ENCODE measurements around the gene RPS19BP1.
"Not testable (repeated sequence)": the region's sequence is repeated elsewhere in the genome, so short reads cannot be mapped to it uniquely, and the experiment has no call there.

RPS19BP1 gene

GRCh38 chr22:39527481-39527961 is 5.0 kb downstream of the RPS19BP1 start:
- DNase-seq: no peak

GRCh38 chr22:39526736-39527171 is 5.8 kb downstream of the RPS19BP1 start:
- DNase-seq: no peak

GRCh38 chr22:39525658-39525975 is 6.9 kb downstream of the RPS19BP1 start:
- no peak for DNase-seq

GRCh38 chr22:39524753-39525657 is 7.5 kb downstream of the RPS19BP1 start:
- DNase-seq: no peak

- DNase-seq: no peak
Observed at GRCh38 chr22:39524089-39524752, 8.3 kb downstream of the RPS19BP1 start.

- no peak for DNase-seq
Observed at GRCh38 chr22:39522567-39523300, 9.8 kb downstream of the RPS19BP1 start.

- not testable (repeated sequence) for DNase-seq
Observed at GRCh38 chr22:39522091-39522490, 10.5 kb downstream of the RPS19BP1 start.

GRCh38 chr22:39521106-39521885 is 11.3 kb downstream of the RPS19BP1 start:
- not testable (repeated sequence) for DNase-seq

- DNase-seq: peak; percentile 88 to 97
Observed at GRCh38 chr22:39520226-39521105, 12.1 kb downstream of the RPS19BP1 start, which contains the start of gene ATF4. ATF4 (plus strand) TSS chr22:39520562; CDS start chr22:39521446, 884 bp downstream.

GRCh38 chr22:39519681-39520225 is 12.8 kb downstream of the RPS19BP1 start:
- DNase-seq: peak; percentile 97 to 99

GRCh38 chr22:39518996-39519680 is 13.4 kb downstream of the RPS19BP1 start:
- DNase-seq: no peak

- DNase-seq: no peak
Observed at GRCh38 chr22:39518144-39518786, 14.3 kb downstream of the RPS19BP1 start.

- no peak for DNase-seq
Observed at GRCh38 chr22:39517470-39517869, 15.1 kb downstream of the RPS19BP1 start.

- no peak for DNase-seq
Observed at GRCh38 chr22:39515266-39516050, 17.1 kb downstream of the RPS19BP1 start.

- DNase-seq: no peak
Observed at GRCh38 chr22:39514373-39514973, 18.1 kb downstream of the RPS19BP1 start.

GRCh38 chr22:39513791-39514190 is 18.8 kb downstream of the RPS19BP1 start:
- DNase-seq: no peak

- DNase-seq: no peak
Observed at GRCh38 chr22:39512026-39512425, 20.5 kb downstream of the RPS19BP1 start.

GRCh38 chr22:39511226-39511625 is 21.3 kb downstream of the RPS19BP1 start:
- DNase-seq: no peak
